Heart left ventricle (tissue), 13 donors: ENCODE data around the gene ERBB2.

Source experiments
- POLR2A ChIP-seq, 2 donors: fragments of 450-650 bp; IDR thresholded peaks; one replicate each; pipeline ENCODE4 v1.6.1; 2017; ENCODE audit warnings: antibody characterized with exemption in 2 of 2, mild to moderate bottlenecking in 2 of 2, moderate library complexity in 2 of 2
- TF ChIP-seq, protein P1 (sequence below), 12 donors: fragments of 200-600 bp; sonication (generic) in 4 of 12; IDR thresholded peaks; one replicate each; pipeline versions ENCODE4 v1.5.0 to v1.8.0; 2018 to 2022; ENCODE audit warnings: antibody characterized with exemption in 12 of 12, mild to moderate bottlenecking in 5 of 12
- donor health status: ischemic (EF 13 %, LVEDD 7.1; RV severe dilation, severe dysfunction).
- donor health status: DM: no; HTN: yes; CAD: no.
- donor health status: DM: no; HTN: no; CAD: no.
- donor health status: ischemic (EF 25% LVEDD 6.9; RV normal size, moderate dysfunction).
- donor health status: ischemic (EF 25% LVEDD 5.7; RV mildly dilated, moderate dysfunction).
- donor health status: ischemic (EF 35%, LVEDD 5.7; RV mildly dilated, moderate dysfunction).
- donor health status: nonischemic (EF 11% LVEDD 7.7; RV severe dilation, severe dysfunction).
- donor health status: DM: yes; HTN: yes; CAD: no.
- donor health status: PGD.
- donor health status: ischemic (EF 29% LVEDD 5.4; RV normal size, mild dysfunction).
- donor health status: nonischemic (EF 23%, LVEDD 6.1; RV moderate dilation, normal function).

DNA sequence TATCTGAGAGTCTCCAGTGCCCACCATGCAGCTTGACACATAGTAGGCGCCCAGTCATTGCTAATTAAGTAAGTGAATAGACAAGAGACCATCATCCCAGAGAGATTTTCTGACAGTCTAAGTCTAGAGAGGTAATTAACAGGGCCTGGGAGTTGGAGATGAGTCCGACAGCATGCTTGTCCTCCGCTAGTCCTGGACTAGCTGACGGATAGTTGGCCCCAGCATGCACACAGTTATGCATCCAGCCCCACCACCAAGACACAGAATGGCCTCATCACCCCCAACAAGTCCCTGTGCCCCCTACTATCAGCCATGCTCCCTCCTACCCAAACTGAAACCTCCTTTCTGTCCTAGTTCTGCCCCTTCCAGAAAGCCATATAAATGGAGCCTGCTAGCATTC is 47.9 kb downstream of the ERBB2 start:
- TF ChIP-seq, protein P1, sequence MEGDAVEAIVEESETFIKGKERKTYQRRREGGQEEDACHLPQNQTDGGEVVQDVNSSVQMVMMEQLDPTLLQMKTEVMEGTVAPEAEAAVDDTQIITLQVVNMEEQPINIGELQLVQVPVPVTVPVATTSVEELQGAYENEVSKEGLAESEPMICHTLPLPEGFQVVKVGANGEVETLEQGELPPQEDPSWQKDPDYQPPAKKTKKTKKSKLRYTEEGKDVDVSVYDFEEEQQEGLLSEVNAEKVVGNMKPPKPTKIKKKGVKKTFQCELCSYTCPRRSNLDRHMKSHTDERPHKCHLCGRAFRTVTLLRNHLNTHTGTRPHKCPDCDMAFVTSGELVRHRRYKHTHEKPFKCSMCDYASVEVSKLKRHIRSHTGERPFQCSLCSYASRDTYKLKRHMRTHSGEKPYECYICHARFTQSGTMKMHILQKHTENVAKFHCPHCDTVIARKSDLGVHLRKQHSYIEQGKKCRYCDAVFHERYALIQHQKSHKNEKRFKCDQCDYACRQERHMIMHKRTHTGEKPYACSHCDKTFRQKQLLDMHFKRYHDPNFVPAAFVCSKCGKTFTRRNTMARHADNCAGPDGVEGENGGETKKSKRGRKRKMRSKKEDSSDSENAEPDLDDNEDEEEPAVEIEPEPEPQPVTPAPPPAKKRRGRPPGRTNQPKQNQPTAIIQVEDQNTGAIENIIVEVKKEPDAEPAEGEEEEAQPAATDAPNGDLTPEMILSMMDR (IDR thresholded peaks at IDR 0.05): no peak
- TF ChIP-seq POLR2A (IDR thresholded peaks at IDR 0.05): no peak
